ENCODE measurements around the gene ATG16L2.

Gene ATG16L2

GRCh38 chr11:72813740-72814285 is 398 bp upstream of the ATG16L2 start:
- TF ChIP-seq POLR2A (IDR thresholded peaks at IDR 0.05; ENCODE audit: extremely low read depth, insufficient read length): peak; percentile 67
- TF ChIP-seq MAX (IDR thresholded peaks at IDR 0.05; ENCODE audit: low read depth, low read length): peak; percentile 78
- 0 out of 2 replicates have a peak, but pooled peaks have one; percentile 39 for TF ChIP-seq MYC (IDR thresholded peaks at IDR 0.05; ENCODE audit: low read depth, low read length)
- no peak for TF ChIP-seq CTCF (IDR thresholded peaks at IDR 0.05; ENCODE audit: low read depth, low read length)
- no peak for DNase-seq (ENCODE audit: low read depth)

GRCh38 chr11:72815110-72815618 is 953 bp downstream of the ATG16L2 start:
- TF ChIP-seq POLR2A (IDR thresholded peaks at IDR 0.05; ENCODE audit: extremely low read depth, insufficient read length) (no peak), MYC (IDR thresholded peaks at IDR 0.05; ENCODE audit: low read depth, low read length) (no peak), MAX (IDR thresholded peaks at IDR 0.05; ENCODE audit: low read depth, low read length) (no peak), CTCF (IDR thresholded peaks at IDR 0.05; ENCODE audit: low read depth, low read length) (no peak)
- DNase-seq (ENCODE audit: low read depth): no peak
- H3K4me3 ChIP-seq (ENCODE audit: low read depth, low read length): peak overlapping the region; percentile 81

More at GRCh38 chr11:72813740-72814285, 398 bp upstream of the ATG16L2 start:
- peak overlapping the region; percentile 66 for H3K4me3 ChIP-seq (ENCODE audit: low read depth, low read length)

GRCh38 chr11:72816404-72816990 is 2.3 kb downstream of the ATG16L2 start:
- TF ChIP-seq POLR2A (IDR thresholded peaks at IDR 0.05; ENCODE audit: extremely low read depth, insufficient read length) (no peak), MAX (IDR thresholded peaks at IDR 0.05; ENCODE audit: low read depth, low read length) (no peak), MYC (IDR thresholded peaks at IDR 0.05; ENCODE audit: low read depth, low read length) (no peak), CTCF (IDR thresholded peaks at IDR 0.05; ENCODE audit: low read depth, low read length) (no peak)
- H3K4me3 ChIP-seq (ENCODE audit: low read depth, low read length): peak overlapping the region; percentile 81
- peak; percentile 89 for DNase-seq (ENCODE audit: low read depth)

- H3K4me3 ChIP-seq (ENCODE audit: low read depth, low read length): no peak overlapping the region
- TF ChIP-seq CTCF (IDR thresholded peaks at IDR 0.05; ENCODE audit: low read depth, low read length) (no peak), POLR2A (IDR thresholded peaks at IDR 0.05; ENCODE audit: extremely low read depth, insufficient read length) (no peak), MYC (IDR thresholded peaks at IDR 0.05; ENCODE audit: low read depth, low read length) (no peak), MAX (IDR thresholded peaks at IDR 0.05; ENCODE audit: low read depth, low read length) (no peak)
- no peak for DNase-seq (ENCODE audit: low read depth)
Measured at GRCh38 chr11:72817966-72818365, 3.8 kb downstream of the ATG16L2 start.

GRCh38 chr11:72818971-72819370 is 4.8 kb downstream of the ATG16L2 start:
- DNase-seq (ENCODE audit: low read depth): no peak
- H3K4me3 ChIP-seq (ENCODE audit: low read depth, low read length): no peak overlapping the region
- TF ChIP-seq MYC (IDR thresholded peaks at IDR 0.05; ENCODE audit: low read depth, low read length): no peak
- TF ChIP-seq POLR2A (IDR thresholded peaks at IDR 0.05; ENCODE audit: extremely low read depth, insufficient read length): no peak

- no peak for TF ChIP-seq MYC (IDR thresholded peaks at IDR 0.05; ENCODE audit: low read depth, low read length)
- TF ChIP-seq MAX (IDR thresholded peaks at IDR 0.05; ENCODE audit: low read depth, low read length): no peak
- TF ChIP-seq POLR2A (IDR thresholded peaks at IDR 0.05; ENCODE audit: extremely low read depth, insufficient read length): no peak
- TF ChIP-seq CTCF (IDR thresholded peaks at IDR 0.05; ENCODE audit: low read depth, low read length): no peak
- DNase-seq (ENCODE audit: low read depth): no peak
- H3K4me3 ChIP-seq (ENCODE audit: low read depth, low read length): no peak overlapping the region
Measured at GRCh38 chr11:72820439-72821139, 6.4 kb downstream of the ATG16L2 start.

Data from NB4 (cell line).